Measurements from ENCODE around the gene CEND1. TPM values are rescaled to one million over a fixed set of nuclear protein-coding genes. Genes with fewer than 3 reads are reported as not detected.

Gene CEND1
- total and polyA plus RNA-seq, 2 of the 4 experiments (the other 2 are of a cell fraction) = 0.90 to 4.0 TPM

DNA sequence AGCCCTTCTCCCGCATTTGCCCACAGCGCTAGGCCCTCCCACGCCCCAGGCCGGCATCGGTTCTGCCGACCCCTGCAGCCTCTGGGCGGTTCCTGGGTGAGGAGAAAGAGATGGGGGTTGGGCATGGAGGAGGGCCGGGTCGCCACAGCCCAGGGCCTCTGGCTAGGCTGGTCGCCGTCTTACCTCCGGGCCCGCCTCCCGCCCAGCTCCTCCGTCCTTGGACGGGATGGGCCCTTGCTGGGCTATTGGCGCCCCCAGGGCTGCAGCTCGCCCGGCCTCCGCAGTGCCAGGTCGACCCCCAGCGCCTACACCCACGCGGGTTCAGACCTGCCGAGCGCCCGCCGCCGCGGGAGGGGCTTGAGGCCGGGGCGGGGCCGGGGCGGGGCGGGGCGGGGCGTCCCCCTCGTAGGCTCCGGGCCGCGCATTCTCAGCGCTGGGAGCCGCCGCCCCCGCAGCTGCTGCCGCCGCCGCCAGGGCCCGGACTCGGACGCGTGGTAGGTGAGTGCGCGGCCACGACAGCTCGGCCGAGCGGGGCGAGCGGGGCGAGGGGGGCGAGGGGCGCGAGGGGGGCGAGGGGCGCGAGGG is 42.7 kb upstream of the CEND1 start, which contains the start of gene CD151:
TSS of gene CD151 (plus strand) at position 424 of the 585 bp plus-strand sequence. CDS start 3,118 bp downstream, outside the sequence.
- dilution Hi-C loops (cut with HindIII; ENCODE audit: low sequenced_read_pairs, unreplicated experiment) (no loop called here), in situ Hi-C loops (cut with MboI; ENCODE audit: low sequenced_read_pairs) (no loop called here), intact Hi-C loops (cut with micrococcal nuclease) (no loop called here)
- H4K20me1 ChIP-seq (ENCODE audit: insufficient read depth, low read length) = peaks cover 55% of the 10 kb centered on the region
- peak; percentile 65 for ATAC-seq (ENCODE audit: low read depth)
- H4K8ac ChIP-seq (ENCODE audit: low read depth in 2 of 2, low read length in 2 of 2) = peak within 1 kb of the TSS; percentile 59 to 93
- H3K4me1 ChIP-seq (ENCODE audit: control insufficient read depth, insufficient read depth, low read length) = peaks cover 38% of the 10 kb centered on the region
- peaks cover 16% of the 10 kb centered on the region for H3K36me3 ChIP-seq (ENCODE audit: control insufficient read depth, insufficient read depth, low read length)
- 0% methylated on average over 11 of the region's 67 CpGs; no CpG with 5 or more reads in 1 of the 2 experiments for WGBS, 2 experiments (ENCODE audit: extremely low coverage in 2 of 2, insufficient read length in 1 of 2)
- ChIA-PET POLR2A (ENCODE audit: unreplicated experiment) (interaction anchor here (1.4 kb wide), 2 partner anchors 10 to 13 kb away, joined by 3 to 8 read pairs; partner anchors contain the start of genes PNPLA2 and TSPAN4), CTCF (no interaction called here)
- BruUV-seq (replicated peaks) = no TSS peak
- TF ChIP-seq POLR2A (IDR thresholded peaks at IDR 0.05; ENCODE audit: low read depth, low read length) (no peak; the same call in 1 of the 2 replicates), MAZ (IDR thresholded peaks at IDR 0.05; ENCODE audit: borderline replicate concordance, low read depth, low read length) (peak; percentile 56; the same call in 1 of the 2 replicates)
- H3K79me1 ChIP-seq (ENCODE audit: low read depth in 1 of 2, low read length in 2 of 2) = peaks cover 11 to 48% of the 10 kb centered on the region in 2 experiments
- peak within 1 kb of the TSS; percentile 93 for H2BK5ac ChIP-seq (ENCODE audit: low read depth, low read length, poor library complexity, severe bottlenecking)
- DNase-seq = peak; percentile 45
- H3K14ac ChIP-seq (replicated peaks; ENCODE audit: low read depth, low read length) = peak within 1 kb of the TSS; percentile 99
- H3K4ac ChIP-seq (ENCODE audit: low read depth, low read length) = peak within 1 kb of the TSS; percentile 98
- peak within 1 kb of the TSS; percentile 34; the same call in 1 of the 3 replicates for H2BK15ac ChIP-seq (ENCODE audit: low read depth, low read length)
- peaks cover 21% of the 10 kb centered on the region for H3K9me1 ChIP-seq (ENCODE audit: insufficient read depth, low read length)
- H2BK120ac ChIP-seq (ENCODE audit: low read depth, low read length) = peak within 1 kb of the TSS; percentile 80
- peak within 1 kb of the TSS; percentile 99 for H2AK5ac ChIP-seq (ENCODE audit: low read depth, low read length)
- H3K18ac ChIP-seq (ENCODE audit: low read depth, low read length) = peak within 1 kb of the TSS; percentile 43
- peak within 1 kb of the TSS; percentile 78 for H3K56ac ChIP-seq (ENCODE audit: extremely low read depth, insufficient read depth, low read length)
- peak within 1 kb of the TSS; percentile 49 for H4K5ac ChIP-seq (ENCODE audit: low read depth, low read length)
- H4K91ac ChIP-seq (ENCODE audit: insufficient read depth, low read depth, low read length) = peak within 1 kb of the TSS; percentile 87
- no peaks in the 10 kb centered on the region for H3K9me3 ChIP-seq (ENCODE audit: control insufficient read depth, insufficient read depth, low read length)
- peaks cover under 1% of the 10 kb centered on the region; the same call in 1 of the 2 replicates for H3K27me3 ChIP-seq (ENCODE audit: control insufficient read depth, insufficient read depth, low read length)
- peak within 1 kb of the TSS; percentile 84 for H3K4me3 ChIP-seq (ENCODE audit: insufficient read depth, low read depth, low read length)
- peak within 1 kb of the TSS; percentile 90 for H3K4me2 ChIP-seq (ENCODE audit: low read depth, low read length)
- peak within 1 kb of the TSS; percentile 89 for H2AFZ ChIP-seq (replicated peaks; ENCODE audit: low read length, poor library complexity)
- peak within 1 kb of the TSS; percentile 93 for H3K27ac ChIP-seq (ENCODE audit: insufficient read depth, low read length)
- peak within 1 kb of the TSS; percentile 96 for H3K23ac ChIP-seq (ENCODE audit: low read depth, low read length)
- 0 out of 2 replicates have a peak within 1 kb of the TSS, but pooled peaks have one; percentile 70 for H2BK20ac ChIP-seq (ENCODE audit: low read depth, low read length)
- peak within 1 kb of the TSS; percentile 100 for H2AK9ac ChIP-seq (replicated peaks; ENCODE audit: low read depth, low read length, poor library complexity)
- H3K9ac ChIP-seq (ENCODE audit: low read depth, low read length) = peak within 1 kb of the TSS; percentile 94

All from IMR-90 (cell line).